Right hindlimb (tissue), 1 donor: Measurements from ENCODE around the gene NUP153.
"Not testable (repeated sequence)": the region's sequence is repeated elsewhere in the genome, so short reads cannot be mapped to it uniquely, and the experiment has no call there.

Source experiments
- DNase-seq: peaks from one replicate; pipeline ENCODE4 v3.0.0-alpha.2; 2018

NUP153 gene

DNA sequence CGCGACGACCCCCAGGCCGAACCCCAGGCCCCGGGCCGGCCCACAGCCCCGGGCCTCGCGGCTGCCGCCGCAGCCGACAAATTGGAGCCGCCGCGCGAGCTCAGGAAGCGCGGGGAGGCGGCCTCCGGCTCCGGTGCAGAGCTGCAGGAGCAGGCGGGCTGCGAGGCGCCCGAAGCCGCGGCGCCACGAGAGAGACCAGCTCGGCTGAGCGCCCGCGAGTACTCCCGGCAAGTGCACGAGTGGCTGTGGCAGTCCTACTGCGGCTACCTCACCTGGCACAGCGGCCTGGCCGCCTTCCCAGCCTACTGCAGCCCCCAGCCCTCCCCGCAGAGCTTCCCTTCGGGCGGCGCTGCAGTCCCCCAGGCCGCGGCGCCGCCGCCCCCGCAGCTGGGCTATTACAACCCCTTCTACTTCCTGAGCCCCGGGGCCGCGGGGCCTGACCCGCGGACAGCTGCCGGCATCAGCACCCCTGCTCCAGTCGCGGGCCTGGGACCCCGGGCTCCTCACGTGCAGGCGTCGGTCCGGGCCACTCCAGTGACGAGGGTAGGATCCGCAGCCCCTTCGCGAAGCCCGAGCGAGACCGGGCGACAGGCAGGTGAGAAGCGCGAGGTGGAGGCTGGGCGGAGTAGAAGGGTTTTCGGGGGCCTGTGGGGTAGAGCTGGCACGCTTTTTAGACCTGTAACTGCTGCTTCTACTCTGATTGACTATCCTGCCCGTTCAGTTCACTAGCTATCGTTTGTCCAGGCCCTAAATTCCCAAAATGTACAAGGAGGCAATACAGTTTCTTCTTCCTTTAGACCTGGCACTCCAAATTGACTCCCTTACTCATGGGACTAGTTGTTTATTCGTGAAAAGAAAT, 106.0 kb downstream of the NUP153 start:
- peak; percentile 66 for DNase-seq

DNA sequence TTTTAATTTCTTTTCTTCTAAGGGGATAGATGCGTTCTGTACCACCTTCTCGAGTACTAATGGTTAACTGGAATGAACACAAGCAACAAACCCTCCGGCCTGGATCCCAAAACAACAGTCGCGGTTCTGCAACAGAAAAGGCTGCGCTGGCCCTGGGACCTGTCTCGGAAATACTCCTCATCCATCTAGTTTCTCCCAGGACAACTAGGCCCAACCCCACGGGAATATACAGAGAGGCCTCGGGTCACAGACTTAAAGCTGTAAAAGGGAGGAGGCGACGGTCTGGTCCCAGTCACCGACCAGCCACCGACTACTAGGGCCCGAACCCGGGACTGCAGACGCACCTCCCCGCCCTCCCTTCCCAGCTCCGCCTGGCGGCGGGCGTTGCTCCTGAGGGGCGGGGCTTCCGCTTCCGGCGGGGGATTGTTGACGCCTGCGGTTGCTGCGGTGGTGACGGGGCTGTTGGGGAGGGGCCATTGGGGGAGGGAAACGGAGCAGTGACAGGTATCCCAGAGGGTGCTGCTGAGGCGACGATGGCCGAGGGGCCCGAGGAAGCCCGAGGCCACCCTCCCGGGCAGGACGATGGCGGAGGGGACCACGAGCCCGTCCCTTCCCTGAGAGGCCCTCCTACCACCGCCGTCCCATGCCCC, 106.7 kb downstream of the NUP153 start, which contains the start of gene FAM8A1:
FAM8A1 (plus strand) TSS at position 426 of the 650 bp plus-strand sequence; CDS start at position 534, 108 bp downstream.
- peak; percentile 96 for DNase-seq

GRCh38 chr6:17596085-17596484, 110.6 kb downstream of the NUP153 start:
- no peak for DNase-seq

- DNase-seq, result no peak
Measured at GRCh38 chr6:17593246-17593645, 113.5 kb downstream of the NUP153 start.

GRCh38 chr6:17591287-17591686, 115.4 kb downstream of the NUP153 start:
- no peak for DNase-seq

- DNase-seq, result no peak
Measured at GRCh38 chr6:17589406-17590096, 117.2 kb downstream of the NUP153 start.

GRCh38 chr6:17588011-17588410, 118.7 kb downstream of the NUP153 start:
- no peak for DNase-seq

DNA sequence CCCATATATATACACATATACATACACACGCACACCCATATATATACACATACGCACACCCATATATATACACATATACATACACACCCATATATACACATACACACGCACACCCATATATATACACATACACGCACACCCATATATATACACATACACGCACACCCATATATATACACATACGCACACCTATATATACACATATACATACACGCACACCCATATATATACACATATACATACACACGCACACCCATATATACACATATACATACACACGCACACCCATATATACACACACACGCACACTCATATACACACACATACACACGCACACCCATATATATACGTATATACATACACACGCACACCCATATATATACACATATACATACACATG, 120.1 kb downstream of the NUP153 start:
- DNase-seq, result not testable (repeated sequence)

- DNase-seq, result no peak
Measured at GRCh38 chr6:17585766-17586490, 120.8 kb downstream of the NUP153 start.

DNA sequence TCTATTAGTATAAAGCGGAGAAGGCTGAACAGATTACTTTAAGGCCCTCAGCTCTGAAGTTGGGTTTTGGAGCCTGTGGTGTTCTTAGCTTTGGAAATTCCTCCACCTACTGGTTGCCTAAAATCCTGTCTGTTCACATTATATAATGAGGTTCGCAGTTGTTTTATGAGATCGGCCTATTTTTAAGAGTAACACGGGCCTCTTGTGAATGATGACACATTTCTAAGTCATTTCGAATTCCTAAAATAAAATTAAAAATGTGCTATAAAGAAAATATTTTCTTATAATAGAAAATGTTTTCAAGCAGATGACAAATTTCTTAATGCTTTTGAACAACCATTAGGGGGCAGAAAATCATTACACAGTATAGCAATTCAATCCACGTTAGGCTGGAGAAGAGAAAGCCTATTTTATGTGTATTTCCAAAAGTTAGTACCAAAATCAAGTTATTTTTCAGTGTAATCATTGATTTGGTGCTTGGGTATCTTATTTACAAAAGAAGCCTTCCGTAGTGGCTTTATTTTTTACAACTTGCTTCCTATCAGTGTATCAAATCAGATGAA, 122.4 kb downstream of the NUP153 start:
- DNase-seq, result peak; percentile 43

DNA sequence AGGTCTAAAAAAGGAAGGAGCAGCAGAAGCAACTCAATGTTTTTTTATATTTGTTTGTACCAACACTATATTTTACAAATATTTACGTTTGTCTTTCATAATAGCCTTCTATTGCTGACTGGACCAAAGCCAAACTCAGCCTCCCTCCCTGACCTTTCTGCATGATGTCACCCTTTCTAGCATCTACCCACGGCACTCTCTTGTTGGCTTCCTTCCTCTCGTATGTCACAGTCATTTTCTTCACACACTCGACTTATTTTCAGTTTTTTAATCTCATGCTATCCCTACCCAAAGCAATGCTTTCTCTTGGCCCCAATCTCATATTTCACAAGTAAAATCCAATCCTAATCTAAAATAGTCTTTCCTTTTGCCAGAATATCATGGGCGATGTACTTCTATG, 122.9 kb downstream of the NUP153 start:
- DNase-seq, result no peak

GRCh38 chr6:17581282-17581681, 125.4 kb downstream of the NUP153 start:
- not testable (repeated sequence) for DNase-seq

GRCh38 chr6:17580518-17581048, 126.1 kb downstream of the NUP153 start:
- DNase-seq, result peak; percentile 70

GRCh38 chr6:17577059-17577458, 129.7 kb downstream of the NUP153 start:
- no peak for DNase-seq

- DNase-seq, result no peak
Measured at GRCh38 chr6:17574866-17575560, 131.7 kb downstream of the NUP153 start.

DNA sequence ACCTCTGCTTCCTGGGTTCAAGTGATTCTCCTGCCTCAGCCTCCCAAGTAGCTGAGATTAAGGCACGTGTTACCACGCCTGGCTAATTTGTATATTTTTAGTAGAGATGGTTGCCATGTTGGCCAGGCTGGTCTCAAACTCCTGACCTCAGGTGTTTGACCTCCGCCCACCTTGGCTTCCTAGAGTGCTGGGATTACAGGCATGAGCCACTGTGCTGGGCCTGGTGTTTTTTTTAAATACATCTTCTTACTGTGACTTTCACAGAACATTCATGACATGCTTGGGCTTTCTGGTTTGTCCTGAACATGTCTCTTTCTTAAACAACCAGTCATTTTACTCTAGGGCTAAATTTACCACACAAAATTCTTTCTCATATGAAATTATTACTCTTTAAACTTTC, 141.3 kb downstream of the NUP153 start:
- no peak for DNase-seq
